ENCODE measurements around the gene CHST11. TPM values are rescaled to one million over a fixed set of nuclear protein-coding genes. Genes with fewer than 3 reads are reported as not detected.

Gene CHST11
- total and polyA plus RNA-seq, 10 of the 15 experiments (the other 5 are each of a cell fraction or from before 2014, with no cell fraction given), result 1.9 to 38.1 (median 17.2) TPM

GRCh38 chr12:104427547-104427938, 29.2 kb upstream of the CHST11 start:
- peak; percentile 94 for ATAC-seq
- H4K20me1 ChIP-seq (ENCODE audit: control insufficient read depth, insufficient read depth), result no peaks in the 10 kb centered on the region
- no peak overlapping the region for H3K4me2 ChIP-seq (ENCODE audit: control insufficient read depth, insufficient read depth)
- no peaks in the 10 kb centered on the region for H3K79me2 ChIP-seq (ENCODE audit: control insufficient read depth, insufficient read depth, low read length)
- WGBS (ENCODE audit: insufficient coverage, insufficient replicate concordance, low lambda C conversion rate, missing lambda C conversion rate), result 56% methylated on average over 1 of the region's 1 CpG
- no peak overlapping the region for H3K9ac ChIP-seq (ENCODE audit: control insufficient read depth, insufficient read depth, low read length)
- RAD21 ChIA-PET (ENCODE audit: unreplicated experiment), result interaction anchor here (1.4 to 1.6 kb wide), 2 partner anchors 12 to 152 kb away, joined by 3 to 4 read pairs; no protein-coding TSS in a partner anchor
- no peaks in the 10 kb centered on the region for H3K36me3 ChIP-seq (ENCODE audit: control insufficient read depth in 2 of 2, insufficient read depth in 2 of 2, low read length in 1 of 2)
- H3K4me3 ChIP-seq, result no peak overlapping the region
- CTCF ChIA-PET, result interaction anchor here (0.7 to 1.4 kb wide), 2 partner anchors 8 to 45 kb away, joined by 3 read pairs; no protein-coding TSS in a partner anchor
- SMC1A ChIA-PET (ENCODE audit: uncharacterized antibody, unreplicated experiment), result interaction anchor here (1.2 to 3.2 kb wide), 7 partner anchors 10 to 50 kb away, joined by 3 to 13 read pairs (median 3); no protein-coding TSS in a partner anchor
- no TSS peak for BruUV-seq (replicated peaks)
- in situ Hi-C loops (cut with MboI) (no loop called here), intact Hi-C loops (cut with micrococcal nuclease; ENCODE audit: unreplicated experiment) (no loop called here)
- H3K9me3 ChIP-seq (replicated peaks; ENCODE audit: control insufficient read depth, insufficient read depth, low read length), result peaks cover 1% of the 10 kb centered on the region; the same call in 2 of the 3 replicates
- DNase-seq (ENCODE audit: low read depth, low spot score), result no peak
- no peaks in the 10 kb centered on the region for H3K27me3 ChIP-seq (replicated peaks in 1 of 2; ENCODE audit: control insufficient read depth in 2 of 2, insufficient read depth in 2 of 2, low read length in 1 of 2)
- H3K4me1 ChIP-seq (ENCODE audit: control insufficient read depth, insufficient read depth, low read length), result no peaks in the 10 kb centered on the region; the same call in 1 of the 2 replicates
- H2AFZ ChIP-seq (ENCODE audit: control insufficient read depth, low read depth, low read length), result no peak overlapping the region
- FAIRE-seq, result no peak
- no peak overlapping the region for H3K27ac ChIP-seq (ENCODE audit: control insufficient read depth, insufficient read depth)
- POLR2A ChIA-PET, result no interaction called here
- TF ChIP-seq NFXL1 (IDR thresholded peaks at IDR 0.05; ENCODE audit: borderline replicate concordance), result no peak
- TF ChIP-seq SKIL (IDR thresholded peaks at IDR 0.05; ENCODE audit: low read depth, poor library complexity, severe bottlenecking), result peak; percentile 26
- TF ChIP-seq BMI1 (IDR thresholded peaks at IDR 0.05; ENCODE audit: borderline replicate concordance), result peak; percentile 66; the same call in 1 of the 2 replicates
- no peak for TF ChIP-seq FOS (IDR thresholded peaks at IDR 0.05; ENCODE audit: borderline replicate concordance, extremely low read depth, insufficient read length)
- peak; percentile 49; the same call in 1 of the 2 replicates for TF ChIP-seq BCL11A (IDR thresholded peaks at IDR 0.05; ENCODE audit: low read depth, low read length)
- TF ChIP-seq ZNF217 (IDR thresholded peaks at IDR 0.05), result 0 out of 2 replicates have a peak, but pooled peaks have one; percentile 49
- TF ChIP-seq RELB (IDR thresholded peaks at IDR 0.05; ENCODE audit: low read depth), result peak; percentile 83
- TF ChIP-seq SIN3A (IDR thresholded peaks at IDR 0.05; ENCODE audit: low read depth, low read length), result no peak
- no peak for TF ChIP-seq STAT1 (conservative IDR thresholded peaks at IDR 0.05)
- no peak for TF ChIP-seq RAD21 (IDR thresholded peaks at IDR 0.05; ENCODE audit: insufficient read depth, low read depth, low read length)
- TF ChIP-seq PKNOX1 (IDR thresholded peaks at IDR 0.05), result peak; percentile 40; the same call in 1 of the 2 replicates
- peak; percentile 82 to 84 for TF ChIP-seq IKZF2 (IDR thresholded peaks at IDR 0.05)
- peak; percentile 96 for TF ChIP-seq MTA2 (IDR thresholded peaks at IDR 0.05; ENCODE audit: low read depth)
- TF ChIP-seq YY1 (IDR thresholded peaks at IDR 0.05; ENCODE audit: low read depth, low read length), result no peak
- no peak for TF ChIP-seq FOXM1 (IDR thresholded peaks at IDR 0.05; ENCODE audit: low read depth, low read length)
- peak; percentile 9 to 60; a peak in 2 of 4 replicates for TF ChIP-seq BHLHE40 (IDR thresholded peaks at IDR 0.05; ENCODE audit: borderline replicate concordance in 1 of 2, low read depth in 2 of 2, low read length in 1 of 2)
- TF ChIP-seq MLLT1 (IDR thresholded peaks at IDR 0.05), result peak; percentile 66
- peak; percentile 81 for TF ChIP-seq IKZF1 (conservative IDR thresholded peaks at IDR 0.05)
- TF ChIP-seq RB1 (IDR thresholded peaks at IDR 0.05; ENCODE audit: borderline replicate concordance), result no peak
